ENCODE data around the gene LRRC10B.

LRRC10B gene

GRCh38 chr11:61549662-61550568 is 41.4 kb downstream of the LRRC10B start:
- DNase-seq, result no peak

GRCh38 chr11:61550665-61551227 is 42.2 kb downstream of the LRRC10B start:
- no peak for DNase-seq

- DNase-seq, result no peak
Observed at GRCh38 chr11:61551634-61552033, 43.1 kb downstream of the LRRC10B start.

- no peak for DNase-seq
Observed at GRCh38 chr11:61552108-61552635, 43.6 kb downstream of the LRRC10B start.

GRCh38 chr11:61553373-61554171 is 45.0 kb downstream of the LRRC10B start:
- DNase-seq, result no peak

- no peak for DNase-seq
Observed at GRCh38 chr11:61554172-61554988, 45.8 kb downstream of the LRRC10B start.

GRCh38 chr11:61555051-61555969 is 46.8 kb downstream of the LRRC10B start:
- no peak for DNase-seq

- no peak for DNase-seq
Observed at GRCh38 chr11:61555978-61556377, 47.4 kb downstream of the LRRC10B start.

- no peak for DNase-seq
Observed at GRCh38 chr11:61556621-61557020, 48.1 kb downstream of the LRRC10B start.

All from NCI-H187 (cell line).